Lower leg skin (tissue), 4 donors: ENCODE data around the gene WDHD1. TPM values are rescaled to one million over a fixed set of nuclear protein-coding genes. Genes with fewer than 3 reads are reported as not detected.
A peak's percentile ranks its signal among the peaks of the same experiment; 100 is the strongest.
"Not testable (repeated sequence)": the region's sequence is repeated elsewhere in the genome, so short reads cannot be mapped to it uniquely, and the experiment has no call there.

Experiments
- DNase-seq, 2 donors: peaks; one replicate each; pipeline ENCODE4 v3.0.0-alpha.2; 2019; ENCODE audit warnings: low spot score in 2 of 2
- H3K4me3 ChIP-seq: fragments of 200-600 bp; sonication (generic); 2 replicates; pipeline ENCODE4 v1.5.1; 2017; ENCODE audit warnings: mild to moderate bottlenecking, low read depth; ENCODE audit not compliant: poor library complexity, severe bottlenecking
- POLR2A ChIP-seq, 2 donors: fragments of 450-650 bp; IDR thresholded peaks; one replicate each; pipeline ENCODE4 v1.6.1; 2016 to 2017; ENCODE audit warnings: antibody characterized with exemption in 2 of 2, mild to moderate bottlenecking in 1 of 2, moderate library complexity in 1 of 2
- WGBS, 2 donors: methylation state at CpG; one replicate each; pipeline ENCODE4 v1.1.5; 2018; 5-methylcytosine and 5-hydroxymethylcytosine counted together
- intact Hi-C: fragments of 100-400 bp; cut with DNase I; formaldehyde crosslinking; loops from one replicate; pipeline ENCODE4 v1.15.0; 2023; ENCODE audit warnings: low total_unique reads
- total RNA-seq, 4 donors: library from RNA; depleted of rRNA; stranded (reverse); fragments of >200 nt; gene quantifications; one replicate each; pipeline ENCODE4 v1.1.0, GENCODE V29; 2016
- TF ChIP-seq, protein P1 (sequence below), 3 donors: fragments of 450-650 bp; IDR thresholded peaks; one replicate each; pipeline ENCODE4 v1.5.1; 2016; ENCODE audit warnings: antibody characterized with exemption in 3 of 3, mild to moderate bottlenecking in 3 of 3, moderate library complexity in 2 of 3

The WDHD1 gene
- total RNA-seq, 4 donors from 2014 or later = 1.1 to 3.8 (median 2.3) TPM

- WGBS, 2 donors = 84 to 91% methylated on average over 4 of the region's 4 CpGs
- TF ChIP-seq POLR2A (IDR thresholded peaks at IDR 0.05) = no peak
- TF ChIP-seq, protein P1, sequence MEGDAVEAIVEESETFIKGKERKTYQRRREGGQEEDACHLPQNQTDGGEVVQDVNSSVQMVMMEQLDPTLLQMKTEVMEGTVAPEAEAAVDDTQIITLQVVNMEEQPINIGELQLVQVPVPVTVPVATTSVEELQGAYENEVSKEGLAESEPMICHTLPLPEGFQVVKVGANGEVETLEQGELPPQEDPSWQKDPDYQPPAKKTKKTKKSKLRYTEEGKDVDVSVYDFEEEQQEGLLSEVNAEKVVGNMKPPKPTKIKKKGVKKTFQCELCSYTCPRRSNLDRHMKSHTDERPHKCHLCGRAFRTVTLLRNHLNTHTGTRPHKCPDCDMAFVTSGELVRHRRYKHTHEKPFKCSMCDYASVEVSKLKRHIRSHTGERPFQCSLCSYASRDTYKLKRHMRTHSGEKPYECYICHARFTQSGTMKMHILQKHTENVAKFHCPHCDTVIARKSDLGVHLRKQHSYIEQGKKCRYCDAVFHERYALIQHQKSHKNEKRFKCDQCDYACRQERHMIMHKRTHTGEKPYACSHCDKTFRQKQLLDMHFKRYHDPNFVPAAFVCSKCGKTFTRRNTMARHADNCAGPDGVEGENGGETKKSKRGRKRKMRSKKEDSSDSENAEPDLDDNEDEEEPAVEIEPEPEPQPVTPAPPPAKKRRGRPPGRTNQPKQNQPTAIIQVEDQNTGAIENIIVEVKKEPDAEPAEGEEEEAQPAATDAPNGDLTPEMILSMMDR (IDR thresholded peaks at IDR 0.05) = no peak
- no peak overlapping the region for H3K4me3 ChIP-seq
- intact Hi-C loops = no loop called here
- DNase-seq = no peak
Observed at GRCh38 chr14:54908190-54908589, 118.7 kb downstream of the WDHD1 start.

DNA sequence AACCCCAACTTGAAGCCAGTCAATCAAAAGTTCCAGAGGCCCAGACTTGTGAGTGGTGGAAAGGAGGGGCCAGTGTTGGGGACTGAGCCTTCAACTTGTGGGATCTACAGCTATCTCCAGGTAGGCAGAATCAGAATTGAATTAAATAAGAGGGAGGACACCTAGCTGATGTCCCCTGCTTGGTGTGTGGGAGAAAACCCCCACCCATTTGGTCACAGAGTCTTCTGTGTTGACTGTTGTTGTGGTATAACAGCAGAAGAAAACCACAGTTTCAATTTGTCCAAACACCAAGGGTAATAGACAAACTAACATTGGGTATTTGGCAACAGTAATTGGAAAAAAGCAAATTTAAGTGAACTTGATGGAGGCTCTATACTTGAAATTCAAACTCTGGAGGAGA is 120.8 kb downstream of the WDHD1 start:
- TF ChIP-seq POLR2A (IDR thresholded peaks at IDR 0.05) = no peak
- TF ChIP-seq, protein P1 (IDR thresholded peaks at IDR 0.05) = no peak
- H3K4me3 ChIP-seq = no peak overlapping the region
- intact Hi-C loops = no loop called here
- DNase-seq = no peak

- intact Hi-C loops = no loop called here
Observed at GRCh38 chr14:54902521-54903420, 124.1 kb downstream of the WDHD1 start, which contains the start of gene GCH1. Gene GCH1, minus strand, starts transcription at chr14:54902826. Its CDS starts 163 bp downstream, at chr14:54902663.

GRCh38 chr14:54902143-54902520 is 124.8 kb downstream of the WDHD1 start:
- no peak for TF ChIP-seq POLR2A (IDR thresholded peaks at IDR 0.05)
- TF ChIP-seq, protein P1 (IDR thresholded peaks at IDR 0.05) = no peak
- intact Hi-C loops = no loop called here
- peak; percentile 58 to 95 for DNase-seq
- 1% methylated on average over 26 of the region's 37 CpGs; no CpG with 5 or more reads in 1 of the 2 donors for WGBS, 2 donors
- peak overlapping the region; percentile 89 for H3K4me3 ChIP-seq

More at GRCh38 chr14:54902521-54903420, 124.1 kb downstream of the WDHD1 start, which contains the start of gene GCH1:
- TF ChIP-seq POLR2A (IDR thresholded peaks at IDR 0.05) = no peak
- TF ChIP-seq, protein P1 (IDR thresholded peaks at IDR 0.05) = no peak
- WGBS, 2 donors = 0 to 1% methylated on average over 25 to 72 of the region's 83 CpGs
- H3K4me3 ChIP-seq = peak within 1 kb of the TSS; percentile 89
- DNase-seq = peak; percentile 31 to 89

DNA sequence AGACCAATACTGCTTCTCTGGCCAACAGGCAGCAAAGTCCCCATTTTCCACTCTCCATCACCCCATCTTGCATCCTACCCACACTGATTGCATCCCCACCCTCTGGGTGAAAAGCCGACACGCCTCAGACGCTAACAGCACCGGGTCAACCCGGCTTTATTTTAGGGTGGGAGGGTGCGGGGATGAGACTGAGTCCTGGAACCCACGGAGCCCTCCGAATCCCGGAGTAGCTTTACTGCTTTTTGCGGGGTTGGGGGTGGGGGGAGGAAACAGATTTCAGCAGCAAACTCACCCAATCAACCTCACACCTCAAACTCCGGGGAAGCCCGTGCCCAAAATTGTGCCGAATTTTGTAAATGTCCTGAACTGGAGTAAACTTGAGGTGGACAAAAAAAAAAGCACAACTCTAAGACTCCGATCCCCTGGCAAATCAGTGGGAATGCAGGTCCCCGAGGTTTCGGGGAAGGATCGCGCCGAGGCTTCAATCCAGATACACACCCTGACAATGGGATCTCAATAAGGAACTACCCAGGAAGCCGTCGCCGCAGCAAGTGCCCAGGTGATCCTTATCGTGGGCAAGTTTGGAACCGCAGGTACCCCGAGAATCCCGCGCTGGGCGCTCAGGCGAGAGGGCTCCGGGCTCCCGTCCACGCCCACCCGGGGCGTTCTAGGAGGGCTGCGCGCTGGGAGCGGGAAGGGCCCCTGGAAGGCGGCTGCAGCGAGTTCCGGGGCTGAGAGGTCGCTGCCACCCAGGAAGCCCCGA is 125.3 kb downstream of the WDHD1 start:
- WGBS, 2 donors = 1 to 4% methylated on average over 28 to 33 of the region's 42 CpGs
- peak overlapping the region; percentile 89 for H3K4me3 ChIP-seq
- intact Hi-C loops = no loop called here
- TF ChIP-seq POLR2A (IDR thresholded peaks at IDR 0.05) = no peak
- no peak for DNase-seq

DNA sequence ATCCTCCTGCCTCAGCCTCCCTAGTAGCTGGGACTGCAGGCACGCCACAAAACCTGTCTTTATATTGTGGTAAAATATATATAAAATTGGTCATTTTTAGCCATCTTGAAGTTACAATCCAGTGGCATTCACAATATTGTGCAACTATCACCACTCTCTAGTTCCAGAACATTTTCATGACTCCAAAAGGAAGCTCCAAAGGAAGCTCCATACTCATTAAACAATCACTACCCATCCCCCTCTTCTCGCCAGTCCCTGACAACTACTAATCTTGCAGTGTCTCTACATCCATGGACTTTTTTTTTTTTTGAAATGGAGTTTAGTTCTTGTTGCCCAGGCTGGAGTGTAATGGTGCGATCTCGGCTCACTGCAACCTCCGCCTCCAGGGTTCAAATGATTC is 127.3 kb downstream of the WDHD1 start:
- intact Hi-C loops = no loop called here
- H3K4me3 ChIP-seq = no peak overlapping the region
- no peak for DNase-seq
- TF ChIP-seq POLR2A (IDR thresholded peaks at IDR 0.05) = no peak
- TF ChIP-seq, protein P1 (IDR thresholded peaks at IDR 0.05) = no peak
- 95 to 97% methylated on average over 5 of the region's 5 CpGs for WGBS, 2 donors

GRCh38 chr14:54897809-54898555 is 128.9 kb downstream of the WDHD1 start:
- H3K4me3 ChIP-seq, intact Hi-C loops, DNase-seq: not testable (repeated sequence)
- 81 to 88% methylated on average over 5 of the region's 5 CpGs for WGBS, 2 donors
